Endometrial microvascular endothelial cells (primary cell): ENCODE results near the gene CTIF. TPM values are rescaled to one million over a fixed set of nuclear protein-coding genes. Genes with fewer than 3 reads are reported as not detected.

ENCODE experiments used
- in situ Hi-C: cut with HindIII; loops from 2 replicates; pipeline ENCODE4 v1.10.0; 2017; ENCODE audit warnings: low sequenced_read_pairs, low pct_unique_long_range_greater_than_20kb; ENCODE audit errors: inconsistent ontology term
- total RNA-seq: library from RNA; depleted of rRNA; stranded (reverse); fragments of >200 nt; gene quantifications from one replicate; pipeline ENCODE4 v1.2.3, GENCODE V29; 2015; ENCODE audit errors: inconsistent ontology term

CTIF gene
- total RNA-seq, 1 donor from 2014 or later, result 13.2 TPM

DNA sequence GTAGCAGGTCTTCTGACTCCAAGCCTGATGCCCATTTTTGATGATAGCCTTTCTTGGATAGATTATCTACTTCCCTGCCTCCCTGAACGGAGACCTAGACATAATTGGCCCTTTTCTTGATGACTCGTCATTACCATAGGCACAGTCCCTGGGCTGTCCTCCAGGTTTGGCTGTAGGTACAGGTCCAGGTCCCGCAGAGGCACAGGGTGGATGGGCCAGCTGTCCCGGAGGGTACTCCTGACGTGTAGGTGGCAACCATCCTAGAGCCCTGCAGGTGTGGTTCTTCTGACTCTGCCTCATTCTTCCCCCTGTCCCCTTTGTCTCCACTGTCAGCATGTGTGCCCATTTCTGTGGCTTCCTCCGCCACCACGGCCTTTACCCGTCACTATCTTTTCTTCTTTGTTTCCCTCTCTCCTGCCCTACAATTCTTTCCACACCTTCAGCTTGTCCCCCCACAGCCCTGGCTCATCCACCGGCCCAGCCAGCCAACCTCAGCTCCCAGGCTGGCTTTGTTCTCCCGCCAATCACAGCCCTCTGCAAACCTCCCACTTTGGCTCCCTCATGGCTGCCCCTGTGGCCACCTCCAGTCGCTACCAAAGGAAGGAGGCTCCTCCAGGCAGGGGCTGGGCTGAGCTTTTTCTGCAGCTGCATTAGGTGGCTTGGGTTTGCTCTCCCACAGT lies 309.1 kb downstream of the CTIF start:
- in situ Hi-C loops, result no loop called here

DNA sequence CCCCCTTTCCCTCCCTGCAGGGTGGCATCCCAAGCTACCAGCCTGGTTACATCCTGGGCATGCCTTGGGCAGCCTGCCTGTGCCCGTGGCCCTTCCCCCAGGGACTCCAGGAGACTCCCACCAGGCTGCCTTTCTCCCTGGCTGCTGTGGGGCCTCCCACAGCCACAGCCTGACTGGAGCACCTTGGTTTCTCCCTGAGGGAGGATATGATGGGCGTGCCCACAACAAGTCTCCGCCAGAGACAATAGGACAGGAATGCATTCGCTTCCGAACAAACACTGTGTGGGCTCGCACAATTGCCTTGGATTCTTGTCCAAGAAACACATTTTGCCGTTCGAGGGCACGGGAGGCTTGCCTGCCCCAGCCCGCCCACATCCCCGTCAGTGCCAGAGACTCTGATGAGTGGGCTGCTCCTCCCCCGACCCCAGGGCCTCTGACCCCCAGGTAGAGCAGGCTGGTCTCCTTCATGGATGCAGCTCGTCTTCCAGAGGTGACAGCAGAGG lies 309.9 kb downstream of the CTIF start:
- in situ Hi-C loops, result no loop called here

DNA sequence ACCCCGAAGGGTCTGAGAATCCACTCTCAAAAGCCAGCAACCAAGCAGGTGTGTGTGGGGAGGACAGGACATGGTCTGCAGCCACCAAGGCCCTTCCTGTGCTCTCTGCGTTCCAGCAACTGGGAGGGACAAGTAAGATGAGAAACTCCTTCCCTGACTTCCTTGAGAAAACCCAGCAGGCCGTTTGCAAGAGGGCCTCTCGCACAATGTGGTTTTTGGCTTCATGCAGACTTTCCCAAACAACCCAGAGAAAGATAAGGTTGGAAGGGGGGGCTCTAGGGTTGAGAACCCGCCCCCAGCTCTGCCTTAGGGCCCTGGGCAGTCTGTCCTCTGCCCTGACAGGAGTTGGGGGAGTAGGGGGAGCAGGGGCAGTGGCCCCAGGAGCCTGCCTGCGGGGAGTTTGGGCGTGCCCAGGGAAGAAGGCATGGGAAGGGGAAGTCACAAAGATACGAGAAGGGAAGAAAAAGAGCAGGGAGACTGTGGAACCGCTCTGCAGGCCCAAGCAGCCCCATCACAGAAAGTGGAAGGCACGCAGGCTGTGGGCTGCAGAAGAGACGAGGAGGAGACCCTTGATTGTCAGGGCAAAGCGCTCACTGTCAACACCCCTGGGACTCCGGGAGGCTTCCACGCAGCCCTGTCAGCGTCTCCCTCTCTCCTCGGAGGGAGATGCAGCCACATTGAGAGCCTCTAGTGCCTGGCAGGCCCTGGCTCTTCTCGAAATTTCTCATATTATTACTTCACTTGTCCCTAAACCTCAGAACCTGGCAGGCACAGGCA lies 312.2 kb downstream of the CTIF start:
- in situ Hi-C loops, result no loop called here

DNA sequence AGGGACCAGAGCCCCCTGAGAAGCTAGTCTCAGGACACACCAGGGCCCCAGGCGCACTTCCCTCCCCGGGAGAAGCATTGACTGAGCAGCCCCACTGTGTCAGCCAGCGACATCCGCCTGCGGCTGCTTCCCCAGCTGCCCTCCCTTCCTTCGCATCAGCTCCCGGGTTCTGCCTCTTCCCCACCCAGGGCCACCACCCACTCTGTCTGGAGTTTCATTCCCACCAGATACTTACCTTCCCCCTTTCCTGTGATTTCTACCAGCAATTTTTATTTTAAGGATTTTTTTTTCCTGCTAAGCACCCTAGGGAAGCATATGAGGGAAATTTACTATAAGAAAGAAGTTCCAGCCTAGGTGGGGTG lies 312.7 kb downstream of the CTIF start:
- in situ Hi-C loops, result no loop called here

DNA sequence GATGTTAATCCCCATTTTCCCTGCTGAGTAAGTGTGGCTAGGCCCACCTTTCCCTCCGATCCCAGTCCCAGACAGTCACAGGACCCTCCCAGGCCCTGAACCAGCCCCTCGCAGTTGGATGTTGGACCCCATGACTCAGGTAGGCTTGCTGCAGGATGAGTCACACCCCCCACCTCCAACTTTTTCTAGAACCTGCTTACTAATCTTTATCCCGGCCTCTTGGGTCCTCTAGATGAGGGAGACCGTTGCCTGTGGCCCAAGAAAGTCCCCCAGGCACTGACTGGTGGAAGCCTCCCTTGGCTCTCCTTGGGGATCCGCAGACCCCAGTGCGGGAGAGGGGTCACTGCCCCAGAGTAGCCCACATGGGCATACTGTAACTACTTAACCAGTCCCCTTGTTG lies 313.5 kb downstream of the CTIF start:
- in situ Hi-C loops, result no loop called here

DNA sequence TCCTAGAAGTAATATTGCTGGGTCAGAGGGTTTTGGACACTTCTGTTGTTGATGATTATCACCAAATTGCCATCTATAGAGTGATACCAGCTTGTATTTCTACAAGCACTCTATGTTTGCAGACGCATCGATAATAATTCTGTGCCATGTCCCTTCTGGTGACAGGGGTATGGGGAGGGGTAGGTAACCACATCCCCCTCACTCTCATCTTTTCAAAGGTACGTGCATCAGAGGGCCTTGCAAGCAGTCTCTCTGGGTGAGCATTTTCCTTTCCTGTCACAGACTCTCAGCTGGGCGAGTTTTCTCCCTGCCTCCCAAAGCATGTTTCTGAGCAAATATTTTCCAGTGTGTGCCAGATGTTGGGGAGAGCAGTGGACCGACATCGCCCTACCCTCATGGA lies 314.0 kb downstream of the CTIF start:
- in situ Hi-C loops, result no loop called here

DNA sequence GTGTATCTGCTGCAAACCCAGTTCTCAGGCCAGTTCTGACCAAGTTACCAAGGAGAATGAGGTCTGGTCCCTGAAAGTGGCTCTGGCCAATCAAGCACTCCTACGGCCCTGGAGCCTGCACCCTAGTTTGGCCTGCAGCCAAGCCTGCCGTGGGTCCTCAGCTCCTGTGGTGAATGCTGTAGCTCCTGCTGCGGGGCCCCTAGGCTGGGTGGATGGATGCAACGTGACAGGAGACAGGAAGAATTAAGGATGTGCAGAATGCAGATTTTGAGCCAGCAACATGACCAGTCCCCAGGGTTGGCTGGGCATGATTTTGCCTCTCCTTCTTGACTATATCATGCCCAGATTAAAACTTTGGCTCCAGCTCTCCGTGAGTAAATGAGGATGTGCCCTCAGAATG lies 314.8 kb downstream of the CTIF start:
- in situ Hi-C loops, result no loop called here

DNA sequence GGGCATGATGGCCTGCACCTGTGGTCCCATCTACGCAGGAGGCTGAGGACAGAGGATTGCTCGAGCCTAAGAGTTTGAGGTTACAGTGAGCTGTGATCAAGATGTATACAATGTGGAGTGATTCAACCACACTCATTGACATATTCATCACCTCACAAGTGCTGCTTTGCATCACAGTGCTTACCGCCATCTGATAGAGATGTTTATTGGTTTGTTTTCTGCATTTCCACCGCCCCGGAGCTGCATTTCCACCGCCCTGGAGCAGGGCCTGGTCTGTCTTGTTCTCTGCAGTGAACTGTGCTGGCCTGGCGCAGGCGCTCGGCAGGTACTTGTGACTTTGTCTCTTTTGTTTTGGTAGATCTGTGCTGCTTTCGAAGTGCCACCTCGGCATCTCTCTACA lies 315.9 kb downstream of the CTIF start:
- in situ Hi-C loops, result no loop called here

DNA sequence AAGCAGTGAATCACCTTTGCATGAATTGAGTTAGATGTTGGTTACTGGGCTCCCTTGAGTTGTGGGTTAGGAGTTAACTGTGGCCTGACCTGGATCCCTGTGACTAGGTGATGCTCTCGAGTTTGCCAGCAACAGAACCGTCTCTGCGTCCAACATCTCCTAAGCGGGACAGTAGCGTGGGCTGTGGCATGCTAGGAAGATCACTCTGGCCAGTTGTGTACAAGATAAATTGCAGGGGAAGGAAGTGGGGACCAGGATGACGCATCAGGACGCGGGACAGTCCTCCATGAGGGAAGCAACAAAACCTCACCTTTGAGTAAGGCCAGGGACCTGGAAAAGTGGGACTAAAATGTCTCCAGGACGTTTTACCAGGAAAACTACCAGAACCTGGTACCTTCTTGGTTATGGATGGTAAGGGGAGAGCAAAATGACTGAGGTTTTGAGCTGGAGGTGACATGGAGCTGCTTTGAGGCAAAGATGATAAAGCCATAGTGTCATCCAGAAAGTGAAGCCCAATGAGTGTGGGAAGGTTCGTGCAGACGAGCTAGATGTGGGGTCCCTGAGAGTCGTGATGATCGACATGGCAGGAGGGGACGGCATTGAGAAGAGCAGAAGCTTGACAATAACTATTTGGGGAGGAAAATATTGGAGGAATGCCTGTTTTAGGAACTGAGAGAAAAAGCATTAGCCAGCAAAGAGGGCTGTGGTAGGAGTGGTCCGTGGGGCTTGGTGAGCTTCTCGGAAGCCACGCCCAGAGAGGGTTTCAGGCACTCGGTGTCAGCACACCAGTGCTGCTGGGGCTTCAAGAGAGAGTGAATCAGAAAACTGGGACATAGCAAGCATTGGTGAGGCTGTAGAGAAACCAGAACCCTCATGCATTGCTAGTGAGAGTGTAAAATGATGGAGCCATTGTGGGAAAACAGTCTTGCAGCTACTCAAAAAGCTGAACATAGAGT lies 316.9 kb downstream of the CTIF start:
- in situ Hi-C loops, result no loop called here

DNA sequence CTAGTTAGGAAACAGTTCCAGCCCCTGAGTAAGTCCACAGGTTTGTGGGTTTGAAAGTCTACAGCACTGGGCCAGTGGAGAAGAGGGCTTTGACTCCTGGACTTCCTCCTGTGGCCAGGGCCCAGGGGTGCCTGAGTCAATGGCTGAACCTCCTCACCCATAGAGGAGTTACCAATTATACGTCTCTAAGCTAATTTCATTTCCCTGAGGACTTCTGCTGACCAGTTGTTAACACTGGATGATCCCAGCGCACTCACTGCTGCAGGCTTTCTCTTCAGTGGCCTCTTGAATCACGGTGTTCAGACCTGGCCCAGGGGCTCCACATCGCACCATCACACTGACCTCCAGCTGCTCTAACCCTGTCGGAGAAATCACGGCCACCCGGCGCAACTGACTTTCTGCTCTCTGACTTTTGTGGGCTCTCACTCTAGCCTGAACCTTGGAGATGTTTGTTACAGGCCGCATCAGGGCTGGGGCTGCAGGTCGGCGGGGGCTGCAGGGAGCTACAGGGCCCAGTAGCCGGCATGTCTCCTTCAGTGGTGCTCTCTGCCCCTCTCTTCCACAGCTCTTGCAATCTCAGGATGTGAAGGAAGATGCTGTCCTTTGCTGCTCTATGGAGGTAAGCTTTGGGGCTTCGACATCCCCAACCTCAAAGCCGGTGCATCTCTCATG lies 318.3 kb downstream of the CTIF start:
- in situ Hi-C loops, result no loop called here

DNA sequence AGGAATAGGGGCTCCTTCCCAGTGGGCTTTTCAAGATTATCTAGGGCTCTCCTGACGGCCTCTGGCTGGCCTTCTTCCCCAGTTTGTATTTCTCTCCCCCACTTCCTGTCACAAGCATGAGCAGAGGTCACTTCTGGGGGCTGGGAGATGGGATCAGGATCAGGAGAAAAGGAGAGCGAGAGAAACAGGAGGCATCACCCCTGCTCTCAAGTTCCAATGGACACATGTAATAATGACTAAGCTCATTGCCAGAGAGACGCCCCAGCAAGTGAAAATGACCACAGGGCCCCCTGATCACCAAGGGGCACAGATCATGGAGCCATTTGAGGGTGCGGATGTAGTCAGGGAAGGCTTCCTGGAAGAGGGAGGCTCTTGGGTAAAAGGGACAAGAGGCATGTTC lies 319.8 kb downstream of the CTIF start:
- in situ Hi-C loops, result no loop called here

DNA sequence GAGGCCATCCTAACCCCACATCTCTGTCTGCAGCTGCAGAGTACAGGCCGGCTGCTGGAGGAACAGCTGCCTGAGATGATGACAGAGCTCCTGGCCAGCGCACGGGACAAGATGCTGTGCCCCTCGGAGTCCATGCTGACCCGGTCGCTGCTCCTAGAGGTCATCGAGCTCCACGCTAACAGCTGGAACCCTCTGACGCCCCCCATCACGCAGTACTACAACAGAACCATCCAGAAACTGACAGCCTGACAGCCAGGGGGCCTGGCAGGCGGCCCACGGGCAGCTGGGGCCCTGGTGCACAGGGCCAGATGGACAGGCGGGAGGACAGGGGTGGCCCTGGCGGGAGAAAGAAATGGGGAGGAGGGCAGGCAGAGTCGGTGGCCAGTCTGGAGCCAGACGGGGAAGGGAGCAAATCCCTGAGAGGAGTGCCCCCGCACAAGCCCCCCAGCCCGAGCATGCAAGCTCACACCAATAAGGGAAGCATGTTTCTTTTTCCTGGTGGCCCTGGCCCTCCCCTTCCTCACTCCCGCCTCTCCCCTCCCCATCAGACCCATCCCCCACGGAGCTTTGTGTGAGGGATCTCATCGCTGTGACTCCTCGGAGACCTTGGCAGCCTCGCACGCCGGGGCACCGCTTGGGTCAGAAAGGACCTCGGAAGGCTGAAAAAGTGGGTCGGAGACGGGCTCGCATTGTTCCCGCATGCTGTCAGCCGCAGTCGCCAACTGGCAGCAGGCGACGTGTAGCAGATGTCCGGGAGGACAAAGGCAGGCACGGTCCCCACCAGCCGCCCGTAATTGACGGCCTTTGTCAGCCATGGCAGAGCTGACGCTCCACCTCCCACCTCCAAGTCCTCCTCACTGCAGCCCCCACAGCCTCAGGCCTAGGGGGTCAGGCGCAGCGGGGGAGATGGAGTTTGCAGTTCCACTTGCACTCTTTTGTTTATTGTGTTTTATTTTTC lies 320.8 kb downstream of the CTIF start:
- in situ Hi-C loops, result no loop called here

DNA sequence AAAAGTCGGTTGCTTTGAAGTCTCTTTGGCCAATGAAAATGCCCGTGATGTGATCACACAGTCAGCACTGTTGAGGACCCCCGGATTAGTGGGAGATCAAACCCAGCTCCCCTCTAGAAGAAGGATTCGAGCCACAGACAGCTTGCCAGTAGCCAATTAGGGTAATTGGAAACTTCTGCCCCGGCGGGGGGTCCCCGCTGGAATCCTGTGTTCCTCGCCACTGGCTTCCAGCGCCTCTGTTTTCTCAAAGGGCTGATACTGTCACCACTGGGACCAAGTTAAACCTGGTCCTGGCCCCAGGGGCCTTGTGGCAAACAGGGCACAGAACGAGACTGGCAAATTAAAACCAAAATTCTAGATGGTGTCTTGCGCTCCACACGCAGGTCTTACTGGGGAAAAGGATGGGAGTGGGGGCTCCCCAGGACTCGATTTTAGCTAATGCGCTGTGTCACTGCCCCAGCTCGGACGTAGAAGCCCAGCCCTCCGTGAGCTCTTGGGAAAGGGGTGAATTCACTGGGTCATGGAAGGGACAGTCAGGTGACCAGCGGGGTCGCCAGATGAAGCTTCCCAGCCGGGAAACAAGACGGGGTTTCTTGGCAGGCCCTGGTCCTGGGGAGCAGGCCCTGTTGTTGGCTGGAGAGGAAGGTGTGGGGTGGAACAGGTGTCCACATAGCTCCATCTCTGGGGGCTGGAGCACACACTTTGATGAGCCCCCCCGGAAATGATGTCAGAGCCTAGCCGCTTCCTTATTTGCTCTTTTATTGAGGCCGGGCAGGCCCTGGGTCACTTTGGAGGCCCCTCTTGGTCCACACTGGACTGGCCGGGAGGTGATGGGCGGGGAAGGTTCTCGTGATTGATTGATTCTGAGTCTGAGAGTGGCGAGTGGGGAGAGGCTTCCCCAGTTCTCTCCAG lies 321.7 kb downstream of the CTIF start:
- in situ Hi-C loops, result no loop called here

DNA sequence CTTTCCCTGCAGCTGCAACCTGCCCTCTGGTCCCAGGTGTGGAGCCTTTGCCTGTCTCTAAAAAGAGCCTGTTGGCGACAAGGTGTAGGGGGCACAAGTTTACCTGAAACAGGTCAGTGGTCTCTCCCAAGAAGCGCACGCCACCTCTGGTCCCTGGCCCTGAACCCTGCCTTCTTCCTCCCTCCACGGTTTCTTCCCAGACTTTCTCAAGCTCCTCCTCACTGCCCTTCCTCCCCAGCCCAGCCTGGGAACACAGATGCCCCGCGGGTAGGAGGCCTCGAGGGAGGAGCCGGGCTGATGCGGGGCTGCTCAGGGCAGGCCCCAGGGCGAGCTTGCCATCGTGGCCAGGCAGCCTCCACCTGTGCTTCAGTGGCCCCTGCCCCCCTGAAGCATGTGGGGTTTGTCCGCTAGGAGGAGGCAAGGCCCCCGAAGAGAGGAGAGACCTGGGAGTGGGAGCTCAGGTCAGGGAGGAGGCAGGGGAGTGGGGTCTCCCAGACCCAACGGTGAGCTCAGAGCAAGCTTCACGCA lies 322.4 kb downstream of the CTIF start:
- in situ Hi-C loops, result no loop called here

DNA sequence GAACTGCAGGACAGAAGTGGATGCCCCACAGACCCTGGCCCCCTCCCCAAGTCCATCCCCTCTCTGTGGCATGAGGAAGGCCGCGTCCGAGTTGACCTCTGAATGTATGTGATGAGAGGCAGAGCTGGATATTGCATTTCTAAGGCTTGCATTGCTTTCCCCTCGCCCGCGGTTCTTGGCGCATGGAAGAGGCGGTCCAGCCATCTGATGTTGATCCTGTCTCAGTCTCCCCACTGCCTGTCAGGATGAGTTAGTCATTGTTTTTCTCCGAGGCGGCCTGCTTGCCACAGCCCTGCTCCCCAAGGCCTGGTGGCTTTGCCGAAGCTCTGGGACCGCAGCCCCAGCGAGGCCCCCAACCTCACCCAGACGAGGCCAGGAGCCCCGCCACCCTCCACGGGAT lies 323.3 kb downstream of the CTIF start:
- in situ Hi-C loops, result no loop called here

DNA sequence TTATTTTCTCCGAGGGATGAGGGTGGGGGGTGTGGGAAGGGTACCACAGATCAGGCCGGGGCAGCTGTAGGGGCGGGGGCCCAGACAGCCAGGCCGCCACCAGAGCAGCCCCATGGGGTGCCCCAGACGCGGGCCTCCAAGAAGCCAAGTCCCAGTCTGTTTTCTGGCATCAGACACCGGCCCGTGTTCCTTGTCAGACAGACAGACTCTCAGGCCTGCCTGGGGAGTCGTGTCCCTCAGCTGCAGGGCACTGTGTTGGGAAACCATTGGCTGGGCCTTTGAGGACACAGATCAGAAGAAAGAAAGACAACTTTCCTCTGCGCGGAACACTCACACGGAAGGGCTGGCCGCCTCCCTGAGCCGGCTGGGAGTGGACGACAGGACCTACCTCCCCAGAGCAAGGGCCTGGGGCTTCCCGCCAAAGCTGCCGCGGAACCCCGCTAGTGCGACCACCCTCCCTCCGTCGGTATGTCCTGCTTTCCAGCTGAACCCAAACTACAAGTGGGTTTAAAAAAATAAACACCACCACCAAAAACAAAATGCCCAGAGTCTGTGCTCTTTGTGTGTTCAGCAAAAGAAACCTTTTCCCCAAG lies 323.9 kb downstream of the CTIF start:
- in situ Hi-C loops, result no loop called here
